ENCODE data around the gene SRCIN1.

SRCIN1 gene

DNA sequence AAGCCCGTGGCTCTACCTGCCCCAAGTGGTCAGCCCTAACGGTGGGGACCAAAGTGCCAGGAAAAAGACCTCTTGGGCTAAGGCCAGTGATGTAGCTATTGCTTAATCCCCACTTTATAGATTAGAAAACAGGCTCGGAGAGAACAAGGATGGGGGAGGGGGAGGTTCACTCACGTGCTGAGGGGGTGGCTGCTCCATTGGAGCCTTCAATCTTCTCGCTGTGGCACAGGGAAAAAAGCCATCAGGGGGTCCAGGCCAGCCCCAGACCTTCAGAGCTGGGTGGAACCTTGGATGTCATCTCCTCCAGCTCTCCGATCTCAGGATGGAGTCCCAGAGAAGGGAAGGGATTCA, 45.9 kb downstream of the SRCIN1 start:
- DNase-seq, result no peak

DNA sequence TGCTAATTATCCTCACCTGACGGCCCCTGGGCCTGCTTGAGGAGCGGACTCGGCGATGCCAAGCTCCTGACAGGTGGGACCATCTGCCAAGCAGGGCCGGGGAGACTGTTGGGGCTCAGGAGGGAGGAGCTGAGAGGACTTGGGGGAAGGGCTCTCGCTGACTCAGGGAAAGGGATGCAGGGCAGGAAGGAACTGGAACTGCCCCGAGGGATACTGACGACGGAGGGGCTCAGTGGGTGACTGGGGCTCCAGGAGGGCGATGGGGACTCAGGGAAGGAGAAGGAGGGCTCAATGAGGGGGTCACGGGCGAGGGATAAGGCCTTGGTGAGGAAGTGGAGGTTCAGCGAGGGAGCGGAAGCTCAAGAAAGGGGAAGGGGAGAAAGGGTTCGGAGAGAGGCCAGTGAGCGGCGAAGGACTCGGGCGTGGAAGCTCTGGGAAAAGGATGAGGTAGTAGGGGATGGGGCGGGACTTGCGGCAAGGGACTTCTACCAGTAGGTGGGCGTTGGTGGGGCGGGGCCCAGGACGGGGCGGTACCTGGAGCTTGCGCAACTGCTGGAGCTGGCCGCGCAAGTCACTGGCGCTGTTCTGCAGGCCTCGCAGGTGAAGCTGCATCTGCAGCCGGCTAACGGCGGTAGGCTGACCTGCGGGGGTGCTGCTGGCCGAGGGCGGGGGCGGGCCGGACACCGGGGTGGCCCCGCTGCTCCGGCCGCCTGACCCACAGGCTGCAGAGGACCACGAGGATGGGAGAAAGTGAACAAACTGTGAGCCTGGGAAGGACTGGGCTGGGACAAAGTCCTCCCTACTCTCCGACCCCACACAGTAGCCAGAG, 46.5 kb downstream of the SRCIN1 start:
- peak; percentile 53 for DNase-seq

DNA sequence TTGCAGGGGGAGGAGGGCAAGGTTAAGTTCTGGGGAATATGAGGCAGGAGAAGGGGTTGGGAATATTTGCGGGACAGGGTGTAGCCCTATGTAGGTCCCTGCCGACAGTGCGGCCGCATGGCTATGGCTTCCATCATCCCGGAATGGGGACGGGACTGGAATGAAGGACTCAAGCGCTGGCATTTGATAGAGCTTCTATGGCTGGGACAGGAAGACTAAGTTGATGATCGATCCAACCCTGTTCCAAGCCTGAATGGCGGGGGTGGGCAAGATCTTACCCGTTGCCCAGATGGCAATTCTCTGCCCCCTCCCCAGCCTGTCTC, 47.1 kb downstream of the SRCIN1 start:
- DNase-seq, result no peak

DNA sequence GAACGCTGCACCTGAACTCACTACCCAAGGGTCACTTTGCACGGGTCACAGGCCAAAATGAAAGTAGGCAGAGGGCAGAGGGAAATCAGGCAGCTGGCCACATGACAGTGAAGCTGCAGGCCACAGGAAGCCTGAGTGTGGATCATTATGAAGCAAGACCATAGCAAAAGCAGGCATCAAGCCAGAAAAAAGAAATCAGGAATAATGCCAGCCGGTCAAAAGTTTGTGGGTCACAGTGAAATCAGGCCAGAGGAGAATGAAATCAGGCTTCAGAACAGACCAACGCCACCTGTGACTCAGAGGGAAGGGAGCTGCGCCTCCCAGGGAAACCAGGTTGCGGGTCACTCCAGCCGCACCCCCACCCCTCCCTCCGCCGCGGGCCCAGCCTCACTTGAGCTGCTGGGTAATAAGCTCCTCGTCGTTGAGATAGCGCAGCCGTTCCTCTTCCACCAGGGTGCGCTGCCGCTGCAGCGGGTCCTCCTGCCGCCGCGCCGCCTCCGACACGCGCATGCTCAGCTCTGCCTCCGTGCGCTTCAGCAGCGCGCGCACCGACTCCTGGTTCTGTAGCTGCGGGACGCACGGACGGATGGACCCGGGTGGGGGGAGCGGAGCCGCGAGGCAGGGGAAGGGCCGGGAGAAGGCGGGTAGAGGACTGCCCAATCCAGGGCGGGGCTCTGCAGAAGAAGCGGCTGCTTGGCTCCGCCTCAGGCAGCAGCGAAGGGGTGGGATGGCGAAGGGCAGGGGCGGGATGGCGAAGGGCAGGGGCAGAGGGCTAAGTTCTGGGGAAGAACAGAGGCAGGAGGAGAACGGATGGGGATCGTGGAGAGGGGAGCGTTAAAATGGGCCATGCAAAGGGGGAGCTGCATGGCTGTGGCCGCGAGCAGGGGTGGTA, 47.7 kb downstream of the SRCIN1 start:
- peak; percentile 84 for DNase-seq

DNA sequence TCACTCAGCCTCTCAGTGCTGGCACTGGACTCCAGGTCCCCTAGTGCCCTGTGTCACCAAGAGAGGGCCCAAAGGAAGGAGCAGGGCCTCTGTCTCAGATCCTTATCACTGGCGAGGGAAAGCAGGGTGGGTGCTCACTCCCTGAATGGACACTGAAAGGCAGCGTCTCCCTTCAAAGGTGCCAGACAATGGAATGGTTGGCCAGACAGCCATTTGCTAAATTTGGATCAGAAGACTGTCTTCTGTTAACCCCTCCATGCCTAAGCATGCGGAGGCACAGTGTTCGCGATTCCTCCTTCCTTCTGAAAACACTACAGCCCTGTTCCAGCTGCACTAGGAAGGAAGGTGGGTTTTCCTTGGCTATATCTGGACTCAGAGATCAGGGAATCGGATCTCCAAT, 48.4 kb downstream of the SRCIN1 start:
- DNase-seq, result no peak

DNA sequence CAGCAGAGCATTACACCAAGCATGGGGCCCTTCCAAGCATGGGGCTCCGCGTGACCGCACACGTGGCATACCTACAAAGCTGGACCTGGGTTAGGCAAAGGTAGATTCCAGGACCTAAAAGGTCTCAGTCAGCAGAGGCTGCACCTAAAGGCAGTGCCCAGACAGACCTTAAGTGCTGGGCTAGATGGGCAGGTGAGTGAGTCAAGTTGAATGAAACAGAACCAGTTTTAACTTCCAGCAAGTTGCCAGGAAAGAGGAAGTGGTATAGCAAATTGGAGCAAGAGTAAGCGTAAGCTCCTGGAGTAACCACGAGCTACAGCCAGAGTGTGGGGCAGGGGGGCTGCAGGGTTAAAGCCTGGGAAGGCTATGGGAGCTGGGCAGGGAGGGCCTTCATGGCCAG, 49.5 kb downstream of the SRCIN1 start:
- DNase-seq, result no peak

- DNase-seq, result peak; percentile 43
Measured at GRCh38 chr17:38554430-38555350, 51.1 kb downstream of the SRCIN1 start.

DNA sequence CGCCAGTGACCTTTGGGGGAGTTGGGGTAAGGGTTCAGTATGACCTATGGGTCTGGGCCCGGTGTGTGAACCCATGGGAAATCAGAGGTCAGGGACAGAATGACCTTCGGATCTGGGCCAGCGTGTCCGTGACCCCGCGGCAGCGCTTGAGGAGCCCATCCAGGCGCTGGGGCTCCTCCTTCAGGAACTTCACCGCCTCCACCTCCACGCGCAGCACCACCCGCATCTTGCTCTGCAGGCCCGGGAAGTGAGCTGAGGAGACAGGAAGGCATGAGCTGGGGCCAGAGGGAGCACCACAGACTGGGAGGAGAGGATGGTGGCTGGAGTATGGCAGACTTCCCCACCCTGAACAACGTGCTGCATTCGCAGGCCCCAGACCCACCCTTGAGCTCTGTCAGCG, 53.4 kb downstream of the SRCIN1 start:
- DNase-seq, result no peak

DNA sequence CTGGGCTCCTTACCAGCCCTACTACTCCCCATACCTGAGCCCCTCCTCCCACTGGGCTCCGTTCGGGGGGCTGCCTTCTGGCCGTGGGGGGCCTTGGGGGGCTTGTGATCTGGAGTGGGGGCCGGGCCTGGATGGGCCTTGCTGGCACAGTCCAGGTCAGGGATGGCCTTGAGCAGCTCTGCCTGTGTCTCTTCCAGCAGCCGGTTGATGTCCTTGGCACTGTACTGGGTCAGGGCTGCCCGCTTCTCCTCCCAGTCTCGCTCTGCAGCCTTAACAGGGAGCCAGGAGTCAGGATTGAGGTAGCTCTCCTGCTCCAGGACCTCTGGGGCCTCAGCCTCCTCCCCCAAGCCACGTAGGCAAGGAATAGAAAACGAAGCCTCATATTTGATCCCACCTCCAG, 54.6 kb downstream of the SRCIN1 start:
- no peak for DNase-seq

DNA sequence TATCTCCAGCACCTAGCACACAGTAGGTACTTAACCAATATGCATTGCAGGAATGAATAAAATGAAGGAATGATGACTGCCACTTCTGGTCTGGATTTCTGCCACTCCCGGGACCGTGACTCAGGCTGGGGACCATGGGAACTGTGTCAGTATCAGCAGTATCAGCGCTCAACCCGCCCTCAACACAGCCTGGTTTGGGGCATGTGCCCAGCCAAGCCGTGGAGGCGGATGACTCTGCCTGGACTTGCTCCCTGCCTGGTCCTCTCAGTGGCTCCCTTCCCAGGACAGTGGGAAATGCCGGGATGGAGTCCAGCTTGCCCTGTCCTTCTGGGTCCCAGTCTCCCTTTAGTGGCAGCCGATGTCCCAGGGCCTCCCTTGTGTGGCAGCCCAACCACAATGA, 55.1 kb downstream of the SRCIN1 start:
- DNase-seq, result no peak

GRCh38 chr17:38549285-38549684, 56.5 kb downstream of the SRCIN1 start:
- DNase-seq, result no peak

GRCh38 chr17:38547444-38547843, 58.3 kb downstream of the SRCIN1 start:
- DNase-seq, result no peak

GRCh38 chr17:38546396-38546795, 59.4 kb downstream of the SRCIN1 start:
- no peak for DNase-seq

- no peak for DNase-seq
Measured at GRCh38 chr17:38545531-38546225, 60.1 kb downstream of the SRCIN1 start.

DNA sequence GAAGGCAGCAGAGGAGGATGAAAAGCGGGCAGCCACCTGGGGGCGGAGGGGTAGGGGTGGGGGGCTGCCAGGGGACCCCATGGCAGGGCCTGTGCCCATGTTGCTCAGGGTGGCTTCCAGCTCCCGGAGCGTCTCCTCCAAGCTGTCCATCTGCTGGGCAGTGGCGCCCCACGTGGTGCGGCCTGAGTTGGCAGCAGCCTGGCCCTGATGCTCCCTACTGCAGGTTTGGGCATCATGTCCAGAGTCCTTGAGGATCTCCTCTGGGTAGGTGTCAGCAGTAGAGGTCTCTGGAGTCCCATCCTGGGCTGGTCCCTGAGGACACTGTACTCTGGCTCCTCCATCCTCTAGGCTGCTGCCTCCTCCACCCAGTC, 60.9 kb downstream of the SRCIN1 start:
- DNase-seq, result no peak

DNA sequence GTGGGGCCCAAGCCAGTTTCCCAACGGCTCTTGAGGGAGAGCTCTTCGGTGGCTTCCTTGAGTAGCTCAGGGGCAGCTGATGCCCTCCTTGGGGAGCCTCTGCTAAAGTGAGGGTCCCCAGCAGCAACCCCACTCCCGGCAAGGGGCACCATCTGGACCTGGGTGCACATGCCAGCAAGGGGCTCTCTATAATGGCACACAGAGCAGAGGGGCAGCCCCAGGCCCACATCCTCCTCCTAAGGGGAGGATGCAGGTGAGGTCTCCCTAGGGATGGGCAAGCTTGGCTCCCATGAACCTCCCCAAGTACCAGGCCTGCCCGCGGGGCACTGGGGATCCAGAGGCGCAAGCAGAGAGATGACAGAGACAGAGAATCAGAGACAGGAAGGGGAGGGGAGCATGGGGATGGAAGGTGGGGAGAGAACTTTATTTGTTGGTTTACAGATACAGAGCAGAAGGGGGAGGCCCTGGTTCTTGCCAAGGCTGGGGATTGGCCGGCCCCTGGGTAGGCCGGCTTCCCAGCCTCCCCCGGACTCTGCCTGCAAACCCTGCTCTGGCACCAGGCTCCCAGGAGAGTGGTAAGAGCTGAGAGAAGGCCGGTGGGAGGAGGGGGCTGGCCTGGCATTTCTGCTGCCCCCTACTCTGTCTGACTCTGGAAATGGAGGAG, 61.4 kb downstream of the SRCIN1 start:
- no peak for DNase-seq

- DNase-seq, result no peak
Measured at GRCh38 chr17:38543403-38544174, 62.2 kb downstream of the SRCIN1 start.

DNA sequence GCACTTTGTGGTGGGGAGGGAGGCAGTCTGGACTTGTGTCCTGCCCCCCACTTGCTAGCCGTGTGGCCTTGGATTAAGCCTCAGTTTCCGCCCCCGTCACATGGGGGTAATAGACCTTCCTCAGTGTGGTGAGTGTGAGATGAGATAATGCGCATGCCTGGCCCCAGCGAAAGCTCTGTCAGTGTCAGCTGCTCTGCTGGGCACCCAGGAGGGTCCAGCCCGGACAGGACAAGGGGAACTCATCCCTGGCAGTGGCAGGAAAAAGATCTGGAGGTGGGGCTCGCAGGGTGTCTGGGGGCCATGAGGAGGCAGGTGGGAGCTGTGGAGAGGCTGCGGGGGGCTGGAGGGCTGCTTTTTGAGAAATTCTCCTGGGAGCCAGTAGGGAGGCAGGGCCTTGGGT, 63.5 kb downstream of the SRCIN1 start:
- no peak for DNase-seq

- no peak for DNase-seq
Measured at GRCh38 chr17:38541281-38541680, 64.5 kb downstream of the SRCIN1 start.

- no peak for DNase-seq
Measured at GRCh38 chr17:38540514-38541045, 65.2 kb downstream of the SRCIN1 start.

- DNase-seq, result peak; percentile 72
Measured at GRCh38 chr17:38539386-38539785, 66.4 kb downstream of the SRCIN1 start.
